Right ventricle myocardium inferior (tissue), 1 donor: ENCODE results near the gene PAGR1. TPM values are rescaled to one million over a fixed set of nuclear protein-coding genes. Genes with fewer than 3 reads are reported as not detected.

ENCODE experiments used
- ATAC-seq: fragments of 200-7000 bp; cut with Tn5 transposase; one replicate; pipeline ENCODE4 v1.9.1; 2020; ENCODE audit warnings: mild to moderate bottlenecking, moderate library complexity
- DNase-seq: peaks from one replicate; pipeline ENCODE4 v3.0.0; 2021; ENCODE audit errors: missing footprints
- intact Hi-C: fragments of 100-400 bp; cut with DNase I; formaldehyde crosslinking; loops from one replicate; pipeline ENCODE4 v1.11.0; 2022
- total RNA-seq: library from RNA; stranded (reverse); fragmentation: NEBNext Ultra II Directional; extraction: Animal tissue kit (Norgen Biotek cat#: 25700); gene quantifications from one replicate; pipeline ENCODE4 v1.2.1, GENCODE V29; 2021
- donor health status: DM: no; HTN: yes; CAD: no; lungs with severe emphysema.

PAGR1 gene
- total RNA-seq, 1 donor from 2014 or later = 15.6 TPM

- ATAC-seq = no peak
- intact Hi-C loops = loop anchor here (5.0 to 10.0 kb wide), 3 partner anchors 37 to 1085 kb away; partner anchors contain the start of genes ALDOA, BCL7C and CTF1
- DNase-seq = no peak
Measured at GRCh38 chr16:29809850-29810698, 5.9 kb upstream of the PAGR1 start.

- ATAC-seq = no peak
- DNase-seq = no peak
- intact Hi-C loops = loop anchor here (5.0 kb wide), 1 partner anchor 37 kb away; no protein-coding TSS in a partner anchor
Measured at GRCh38 chr16:29810699-29811169, 5.2 kb upstream of the PAGR1 start.

- peak; percentile 99 for DNase-seq
- peak; percentile 78 for ATAC-seq
- intact Hi-C loops = loop anchor here (5.0 kb wide), 1 partner anchor 36 kb away; no protein-coding TSS in a partner anchor
Measured at GRCh38 chr16:29811170-29811895, 4.6 kb upstream of the PAGR1 start.

- DNase-seq (peak; percentile 79), ATAC-seq (no peak)
- intact Hi-C loops = loop anchor here (5.0 kb wide), 1 partner anchor 35 kb away; no protein-coding TSS in a partner anchor
Measured at GRCh38 chr16:29811896-29812665, 3.9 kb upstream of the PAGR1 start, which contains the start of gene PRRT2. Gene PRRT2, plus strand, starts transcription at chr16:29812193. Its CDS starts 862 bp downstream, at chr16:29813055.

- ATAC-seq (no peak), DNase-seq (no peak)
- intact Hi-C loops = loop anchor here (5.0 kb wide), 1 partner anchor 34 kb away; no protein-coding TSS in a partner anchor
Measured at GRCh38 chr16:29812754-29813643, 3.0 kb upstream of the PAGR1 start.

- intact Hi-C loops = loop anchor here (5.0 kb wide), 1 partner anchor 33 kb away; no protein-coding TSS in a partner anchor
Measured at GRCh38 chr16:29813644-29814562, 2.0 kb upstream of the PAGR1 start.

GRCh38 chr16:29814592-29814991 is 1.4 kb upstream of the PAGR1 start:
- intact Hi-C loops = loop anchor here (5.0 kb wide), 1 partner anchor 33 kb away; no protein-coding TSS in a partner anchor
- DNase-seq (no peak), ATAC-seq (no peak)

More at GRCh38 chr16:29813644-29814562, 2.0 kb upstream of the PAGR1 start:
- DNase-seq = no peak
- ATAC-seq = no peak

- ATAC-seq (no peak), DNase-seq (peak; percentile 81)
- intact Hi-C loops = no loop called here
Measured at GRCh38 chr16:29815032-29815721, 775 bp upstream of the PAGR1 start.

- peak; percentile 39 for ATAC-seq
- intact Hi-C loops = no loop called here
- peak; percentile 86 for DNase-seq
Measured at GRCh38 chr16:29816694-29817441, 916 bp downstream of the PAGR1 start.

GRCh38 chr16:29818082-29818481 is 2.1 kb downstream of the PAGR1 start:
- DNase-seq (peak; percentile 5), ATAC-seq (no peak)
- intact Hi-C loops = no loop called here

GRCh38 chr16:29819506-29819905 is 3.6 kb downstream of the PAGR1 start:
- ATAC-seq (no peak), DNase-seq (no peak)
- intact Hi-C loops = no loop called here

GRCh38 chr16:29820271-29820701 is 4.3 kb downstream of the PAGR1 start, which contains the start of gene MVP:
Gene MVP, plus strand, starts transcription at chr16:29820462. Its CDS starts 10,088 bp downstream, at chr16:29830550.
- intact Hi-C loops = no loop called here
- ATAC-seq (peak; percentile 41), DNase-seq (peak; percentile 88)

- DNase-seq (peak; percentile 25), ATAC-seq (peak; percentile 2)
- intact Hi-C loops = no loop called here
Measured at GRCh38 chr16:29820730-29821642, 5.0 kb downstream of the PAGR1 start.

- ATAC-seq (no peak), DNase-seq (no peak)
- intact Hi-C loops = no loop called here
Measured at GRCh38 chr16:29821643-29822115, 5.7 kb downstream of the PAGR1 start.
